ENCODE data around the gene ASB8. TPM values are rescaled to one million over a fixed set of nuclear protein-coding genes. Genes with fewer than 3 reads are reported as not detected.

ASB8 gene
- total RNA-seq, 1 donor from 2014 or later = 22.2 TPM

GRCh38 chr12:48194799-48195201 is 37.5 kb upstream of the ASB8 start:
- no peaks in the 10 kb centered on the region for H3K36me3 Mint-ChIP-seq (ENCODE audit: insufficient read depth)
- no peak overlapping the region for H3K4me3 Mint-ChIP-seq (ENCODE audit: low read depth)
- TF ChIP-seq CTCF (IDR thresholded peaks at IDR 0.05; ENCODE audit: unreplicated experiment) = no peak
- no peak overlapping the region for H3K27ac Mint-ChIP-seq
- no peaks in the 10 kb centered on the region for H3K9me3 Mint-ChIP-seq (ENCODE audit: low read depth)
- H3K4me1 Mint-ChIP-seq (ENCODE audit: low read depth) = peaks cover 7% of the 10 kb centered on the region
- peaks cover 48% of the 10 kb centered on the region for H3K27me3 Mint-ChIP-seq
- DNase-seq (ENCODE audit: low spot score, unreplicated experiment) = no peak

GRCh38 chr12:48193623-48194022 is 36.3 kb upstream of the ASB8 start:
- TF ChIP-seq CTCF (IDR thresholded peaks at IDR 0.05; ENCODE audit: unreplicated experiment) = no peak
- H3K27ac Mint-ChIP-seq = no peak overlapping the region
- H3K4me3 Mint-ChIP-seq (ENCODE audit: low read depth) = no peak overlapping the region
- peaks cover under 1% of the 10 kb centered on the region for H3K4me1 Mint-ChIP-seq (ENCODE audit: low read depth)
- DNase-seq (ENCODE audit: low spot score, unreplicated experiment) = no peak
- H3K9me3 Mint-ChIP-seq (ENCODE audit: low read depth) = no peaks in the 10 kb centered on the region
- peaks cover 59% of the 10 kb centered on the region for H3K27me3 Mint-ChIP-seq
- no peaks in the 10 kb centered on the region for H3K36me3 Mint-ChIP-seq (ENCODE audit: insufficient read depth)

- Mint-ChIP-seq H3K4me1 (ENCODE audit: low read depth) (no peaks in the 10 kb centered on the region), H3K4me3 (ENCODE audit: low read depth) (no peak overlapping the region), H3K27ac (no peak overlapping the region), H3K27me3 (peaks cover 66% of the 10 kb centered on the region), H3K9me3 (ENCODE audit: low read depth) (no peaks in the 10 kb centered on the region), H3K36me3 (ENCODE audit: insufficient read depth) (no peaks in the 10 kb centered on the region)
- TF ChIP-seq CTCF (IDR thresholded peaks at IDR 0.05; ENCODE audit: unreplicated experiment) = no peak
- no peak for DNase-seq (ENCODE audit: low spot score, unreplicated experiment)
Measured at GRCh38 chr12:48192861-48193260, 35.5 kb upstream of the ASB8 start.

- Mint-ChIP-seq H3K4me1 (ENCODE audit: low read depth) (no peaks in the 10 kb centered on the region), H3K36me3 (ENCODE audit: insufficient read depth) (no peaks in the 10 kb centered on the region), H3K27ac (no peak overlapping the region), H3K27me3 (peaks cover 83% of the 10 kb centered on the region), H3K4me3 (ENCODE audit: low read depth) (no peak overlapping the region), H3K9me3 (ENCODE audit: low read depth) (no peaks in the 10 kb centered on the region)
- no peak for TF ChIP-seq CTCF (IDR thresholded peaks at IDR 0.05; ENCODE audit: unreplicated experiment)
- DNase-seq (ENCODE audit: low spot score, unreplicated experiment) = no peak
Measured at GRCh38 chr12:48191096-48191495, 33.8 kb upstream of the ASB8 start.

GRCh38 chr12:48189331-48190125 is 32.2 kb upstream of the ASB8 start:
- no peak overlapping the region for H3K27ac Mint-ChIP-seq
- peak; percentile 58 for DNase-seq (ENCODE audit: low spot score, unreplicated experiment)
- peak; percentile 90 for TF ChIP-seq CTCF (IDR thresholded peaks at IDR 0.05; ENCODE audit: unreplicated experiment)
- H3K36me3 Mint-ChIP-seq (ENCODE audit: insufficient read depth) = no peaks in the 10 kb centered on the region
- H3K27me3 Mint-ChIP-seq = peaks cover 90% of the 10 kb centered on the region
- H3K4me3 Mint-ChIP-seq (ENCODE audit: low read depth) = no peak overlapping the region
- no peaks in the 10 kb centered on the region for H3K9me3 Mint-ChIP-seq (ENCODE audit: low read depth)
- H3K4me1 Mint-ChIP-seq (ENCODE audit: low read depth) = no peaks in the 10 kb centered on the region
